Neutrophil (primary cell): Measurements from ENCODE around the gene AKAP5.

Experiments used
- H3K27ac ChIP-seq: fragments of 200-600 bp; sonication (generic); 2 replicates; pipeline ENCODE4 v1.5.1; 2016; ENCODE audit warnings: mild to moderate bottlenecking, moderate library complexity
- H3K27me3 ChIP-seq: fragments of 200-600 bp; sonication (generic); 2 replicates; pipeline ENCODE4 v1.6.0; 2016; ENCODE audit warnings: mild to moderate bottlenecking
- H3K36me3 ChIP-seq: fragments of 200-600 bp; sonication (generic); 2 replicates; pipeline ENCODE4 v1.5.1; 2017
- H3K4me1 ChIP-seq, 2 experiments: fragments of 200-600 bp in 1 of 2; sonication (generic) in 1 of 2; 1 replicate in 1 of 2; 2 replicates in 1 of 2; pipeline versions ENCODE4 v1.5.1 to v1.6.1; 2013 to 2016; ENCODE audit warnings: low read depth in 1 of 2, low read length in 1 of 2, mild to moderate bottlenecking in 1 of 2, moderate library complexity in 1 of 2; ENCODE audit not compliant: control insufficient read depth in 1 of 2, insufficient read depth in 1 of 2
- H3K4me3 ChIP-seq, 2 experiments: fragments of 200-600 bp in 1 of 2; sonication (generic) in 1 of 2; 1 replicate in 1 of 2; 2 replicates in 1 of 2; pipeline ENCODE4 v1.5.1; 2013 to 2016; ENCODE audit warnings: low read depth in 1 of 2, low read length in 1 of 2, mild to moderate bottlenecking in 1 of 2, moderate library complexity in 1 of 2
- H3K9me3 ChIP-seq: fragments of 200-600 bp; sonication (generic); 2 replicates; pipeline ENCODE4 v1.5.1; 2016
- CTCF ChIP-seq: fragments of 200-600 bp; sonication (generic); IDR thresholded peaks from 2 replicates; pipeline ENCODE4 v1.5.1; 2016; ENCODE audit warnings: antibody characterized with exemption

AKAP5 gene

GRCh38 chr14:64507376-64508156, 42.3 kb downstream of the AKAP5 start:
- H3K27me3 ChIP-seq: peaks cover 6% of the 10 kb centered on the region
- peaks cover 34 to 54% of the 10 kb centered on the region in 2 experiments for H3K4me1 ChIP-seq
- H3K4me3 ChIP-seq: no peak overlapping the region
- H3K36me3 ChIP-seq: no peaks in the 10 kb centered on the region
- no peak overlapping the region for H3K27ac ChIP-seq
- no peaks in the 10 kb centered on the region for H3K9me3 ChIP-seq
- no peak for TF ChIP-seq CTCF

GRCh38 chr14:64508215-64508776, 43.0 kb downstream of the AKAP5 start:
- Histone ChIP-seq H3K9me3 (no peaks in the 10 kb centered on the region), H3K27me3 (no peaks in the 10 kb centered on the region), H3K36me3 (no peaks in the 10 kb centered on the region), H3K4me1 (peaks cover 27 to 47% of the 10 kb centered on the region in 2 experiments), H3K4me3 (no peak overlapping the region), H3K27ac (no peak overlapping the region)
- TF ChIP-seq CTCF: no peak

- Histone ChIP-seq H3K27me3 (no peaks in the 10 kb centered on the region), H3K4me1 (peaks cover 27 to 45% of the 10 kb centered on the region in 2 experiments), H3K4me3 (no peak overlapping the region), H3K9me3 (no peaks in the 10 kb centered on the region), H3K36me3 (no peaks in the 10 kb centered on the region), H3K27ac (no peak overlapping the region)
- TF ChIP-seq CTCF: no peak
Observed at GRCh38 chr14:64509036-64509435, 43.7 kb downstream of the AKAP5 start.

GRCh38 chr14:64510825-64511671, 45.7 kb downstream of the AKAP5 start:
- H3K9me3 ChIP-seq: no peaks in the 10 kb centered on the region
- peak; percentile 90 for TF ChIP-seq CTCF
- no peaks in the 10 kb centered on the region for H3K27me3 ChIP-seq
- peaks cover 18 to 36% of the 10 kb centered on the region in 2 experiments for H3K4me1 ChIP-seq
- peak overlapping the region in 1 of 2 experiments; percentile 25 for H3K4me3 ChIP-seq
- no peaks in the 10 kb centered on the region for H3K36me3 ChIP-seq
- peak overlapping the region; percentile 54 for H3K27ac ChIP-seq

- Histone ChIP-seq H3K36me3 (no peaks in the 10 kb centered on the region), H3K27me3 (no peaks in the 10 kb centered on the region), H3K9me3 (no peaks in the 10 kb centered on the region), H3K27ac (no peak overlapping the region), H3K4me1 (peaks cover 12 to 23% of the 10 kb centered on the region in 2 experiments), H3K4me3 (no peak overlapping the region)
- no peak for TF ChIP-seq CTCF
Observed at GRCh38 chr14:64513271-64513670, 48.0 kb downstream of the AKAP5 start.
